K562 (cell line): ENCODE data around the gene CHMP5. TPM values are rescaled to one million over a fixed set of nuclear protein-coding genes. Genes with fewer than 3 reads are reported as not detected.

Experiments used
- ATAC-seq: fragments of 200-7000 bp; cut with Tn5 transposase; 3 replicates; pipeline ENCODE4 v1.9.1; 2020; ENCODE audit warnings: moderate library complexity
- BruUV-seq: library from RNA; stranded (reverse); fragments of 400-500 nt; replicated peaks from 2 replicates; lab custom pipeline; 2021; lab: Mats Ljungman, UMichigan
- CTCF ChIA-PET: fragments of 300-600 bp; formaldehyde crosslinking; extraction: SDS; loops from one replicate; lab custom pipeline; 2021; ENCODE audit warnings: low intra/inter-chr PET ratio; lab: Yijun Ruan, JAX
- POLR2A ChIA-PET: fragments of 300-600, 350-650 bp; sonication (Branson Sonifier 250); formaldehyde crosslinking; extraction: SDS; loops from one replicate; lab custom pipeline; 2021; ENCODE audit warnings: antibody characterized with exemption, inconsistent platforms; lab: Yijun Ruan, JAX
- DNase-seq, 4 experiments: peaks; one replicate each; pipeline versions ENCODE4 v3.0.0 to v3.0.0-alpha.2; 2011 to 2018; ENCODE audit warnings: low spot score in 3 of 4, mixed read lengths in 3 of 4; ENCODE audit errors: extremely low read depth in 1 of 4
- FAIRE-seq: peaks from 2 replicates; lab custom pipeline; 2011; peaks lifted over from hg19 to GRCh38; lab: Jason Lieb, UNC
- H2AFZ ChIP-seq: 2 replicates; pipeline ENCODE4 v1.6.0; 2011; ENCODE audit warnings: low read depth, low read length, control low read depth, inconsistent platforms
- H3K27ac ChIP-seq: fragments of 200-600 bp; 3 replicates; pipeline ENCODE4 v1.8.0; 2011; ENCODE audit warnings: low read depth, mild to moderate bottlenecking, control low read depth, inconsistent platforms, low read length, moderate library complexity, mixed read lengths; ENCODE audit errors: extremely low read depth
- H3K27me3 ChIP-seq, 2 experiments: fragments of 300-600 bp in 1 of 2; 2 replicates in 1 of 2; 3 replicates in 1 of 2; pipeline versions ENCODE4 v1.6.0 to v1.8.0; 2011; ENCODE audit warnings: inconsistent platforms in 2 of 2, low read length in 2 of 2, mild to moderate bottlenecking in 1 of 2, mixed read lengths in 1 of 2, moderate library complexity in 1 of 2; ENCODE audit not compliant: control insufficient read depth in 2 of 2, insufficient read depth in 2 of 2
- H3K36me3 ChIP-seq: fragments of 300-600 bp; 3 replicates; pipeline ENCODE4 v1.8.0; 2011; ENCODE audit warnings: mild to moderate bottlenecking, low read length, inconsistent platforms; ENCODE audit not compliant: control insufficient read depth, insufficient read depth
- H3K4me1 ChIP-seq, 2 experiments: fragments of 200-600 bp in 1 of 2; replicated peaks in 1 of 2; 2 replicates in 1 of 2; 3 replicates in 1 of 2; pipeline versions ENCODE4 v1.5.1 to v1.8.0; 2011; ENCODE audit warnings: inconsistent platforms in 2 of 2, low read length in 2 of 2, mild to moderate bottlenecking in 1 of 2, mixed read lengths in 1 of 2, moderate library complexity in 1 of 2; ENCODE audit not compliant: control insufficient read depth in 2 of 2, insufficient read depth in 2 of 2
- H3K4me2 ChIP-seq: 2 replicates; pipeline ENCODE4 v1.6.1; 2011; ENCODE audit warnings: low read length, control low read depth, inconsistent platforms, mixed read lengths; ENCODE audit not compliant: insufficient read depth
- H3K4me3 ChIP-seq: fragments of 200-600 bp; sonication (generic), shearing (Covaris generic); 2 replicates; pipeline ENCODE4 v1.5.1; 2016; ENCODE audit warnings: control low read depth, inconsistent platforms
- H3K79me2 ChIP-seq: fragments of 200-600 bp; 3 replicates; pipeline ENCODE4 v1.8.0; 2011; ENCODE audit warnings: low read length, inconsistent platforms; ENCODE audit not compliant: control insufficient read depth, insufficient read depth
- H3K9ac ChIP-seq, 2 experiments: 2 replicates each; pipeline versions ENCODE4 v1.6.0 to v1.6.1; 2011; ENCODE audit warnings: low read depth in 2 of 2, low read length in 2 of 2, control low read depth in 1 of 2, inconsistent platforms in 1 of 2, mild to moderate bottlenecking in 1 of 2, mixed read lengths in 1 of 2; ENCODE audit not compliant: insufficient read depth in 1 of 2
- H3K9me1 ChIP-seq: one replicate; pipeline ENCODE4 v1.6.0; 2011; ENCODE audit warnings: inconsistent platforms, mild to moderate bottlenecking, low read length, moderate library complexity; ENCODE audit not compliant: control insufficient read depth, insufficient read depth
- H3K9me3 ChIP-seq: replicated peaks from 2 replicates; pipeline ENCODE4 v1.5.1; 2011; ENCODE audit warnings: low read depth, low read length, inconsistent platforms; ENCODE audit not compliant: control insufficient read depth, insufficient read depth
- H4K20me1 ChIP-seq: replicated peaks from 2 replicates; pipeline ENCODE4 v1.6.1; 2011; ENCODE audit warnings: low read length, inconsistent platforms, mixed read lengths; ENCODE audit not compliant: control insufficient read depth, insufficient read depth
- ARID1B ChIP-seq: fragments of 450-650 bp; IDR thresholded peaks from 2 replicates; pipeline ENCODE4 v1.6.1; 2016; ENCODE audit warnings: antibody characterized with exemption, mild to moderate bottlenecking, inconsistent platforms
- C11orf30 ChIP-seq: fragments of 450-650 bp; IDR thresholded peaks from 2 replicates; pipeline ENCODE4 v1.6.1; 2016; ENCODE audit warnings: low read depth, mild to moderate bottlenecking
- CBFA2T3 ChIP-seq: fragments of 450-650 bp; IDR thresholded peaks from 2 replicates; pipeline ENCODE4 v1.6.1; 2017
- DDX20 ChIP-seq: fragments of 450-650 bp; IDR thresholded peaks from 2 replicates; pipeline ENCODE4 v1.6.1; 2016; ENCODE audit warnings: missing genetic modification characterization, low read depth, mild to moderate bottlenecking, missing compliant biosample characterization, moderate library complexity
- ETV5 ChIP-seq: sonication (generic); formaldehyde crosslinking; IDR thresholded peaks from 2 replicates; pipeline ENCODE4 v1.4.0; 2020; ENCODE audit warnings: low read depth, mild to moderate bottlenecking, missing genetic modification reagents
- MAFG ChIP-seq: fragments of 450-650 bp; conservative IDR thresholded peaks from 2 replicates; pipeline ENCODE4 v1.6.1; 2016; ENCODE audit warnings: missing genetic modification characterization, missing compliant biosample characterization
- MAFK ChIP-seq: IDR thresholded peaks from 2 replicates; pipeline ENCODE4 v1.6.1; 2011; ENCODE audit warnings: low read length, improper control_type of control experiment
- SIRT6 ChIP-seq: IDR thresholded peaks from one replicate; pipeline ENCODE4 v1.6.1; 2012; ENCODE audit warnings: low read depth, mild to moderate bottlenecking, control low read depth, inconsistent platforms, low read length, moderate library complexity
- SOX6 ChIP-seq: fragments of 450-650 bp; IDR thresholded peaks from 2 replicates; pipeline ENCODE4 v1.6.1; 2014; ENCODE audit warnings: mild to moderate bottlenecking
- SP1 ChIP-seq: sonication (generic); formaldehyde crosslinking; IDR thresholded peaks from 2 replicates; pipeline ENCODE4 v1.8.1; 2022; ENCODE audit warnings: mild to moderate bottlenecking, missing genetic modification reagents
- SRSF1 ChIP-seq: fragments of 200-400 bp; formaldehyde crosslinking; IDR thresholded peaks from 2 replicates; pipeline ENCODE4 v1.6.1; 2017; ENCODE audit warnings: mild to moderate bottlenecking, low read depth, low read length, moderate library complexity
- SRSF3 ChIP-seq: fragments of 200-400 bp; formaldehyde crosslinking; IDR thresholded peaks from 2 replicates; pipeline ENCODE4 v1.6.1; 2016; ENCODE audit warnings: mild to moderate bottlenecking, low read length, moderate library complexity; ENCODE audit not compliant: insufficient read depth
- TAF9B ChIP-seq: fragments of 450-650 bp; IDR thresholded peaks from 2 replicates; pipeline ENCODE4 v1.6.1; 2018; ENCODE audit warnings: mild to moderate bottlenecking; ENCODE audit not compliant: partially characterized antibody
- TAL1 ChIP-seq: fragments of 450-650 bp; IDR thresholded peaks from 2 replicates; pipeline ENCODE4 v1.6.1; 2016; ENCODE audit warnings: mild to moderate bottlenecking
- TFAM ChIP-seq: fragments of 250-450 bp; sonication (Bioruptor Pico); conservative IDR thresholded peaks from 2 replicates; pipeline ENCODE4 v1.5.0; 2021; ENCODE audit warnings: mild to moderate bottlenecking, moderate library complexity
- ZC3H11A ChIP-seq: IDR thresholded peaks from 2 replicates; pipeline ENCODE4 v1.6.1; 2012; ENCODE audit warnings: low read depth, low read length, improper control_type of control experiment
- ZNF644 ChIP-seq: fragments of 200-800 bp; sonication (Bioruptor generic); IDR thresholded peaks from 2 replicates; pipeline ENCODE4 v1.6.1; 2016; ENCODE audit warnings: low read depth, missing genetic modification characterization, missing compliant biosample characterization
- in situ Hi-C: fragments of 300-500 bp; cut with MboI; formaldehyde crosslinking; loops from 4 replicates; pipeline ENCODE4 v1.15.0; 2018; ENCODE audit warnings: inconsistent platforms, mixed read lengths
- intact Hi-C: fragments of 100-400 bp; cut with micrococcal nuclease; formaldehyde crosslinking; loops from 2 replicates; pipeline ENCODE4 v1.14.2; 2022
- polyA plus RNA-seq, 8 experiments: library from polyadenylated mRNA; depleted of rRNA in 4 of 8; stranded (reverse) in 5 of 8; unstranded in 3 of 8; fragments of >200 nt; fragmentation: Nextera tagmentation in 2 of 8; fragmentation: Illumina TruSeq in 1 of 8; extraction: Ambion mirVana in 2 of 8; extraction: Trizol in 1 of 8; gene quantifications; 2 replicates each; pipeline versions ENCODE4 v1.2.1 to v1.2.3, GENCODE V29; 2011 to 2014; ENCODE audit warnings: inconsistent platforms in 1 of 8, missing spikeins in 1 of 8
- total RNA-seq, 7 experiments: library from RNA; depleted of rRNA in 6 of 7; stranded (reverse); fragments of >200 nt in 6 of 7; fragmentation: Illumina TruSeq in 2 of 7; extraction: Trizol in 2 of 7; gene quantifications; 2 replicates each; pipeline versions ENCODE4 v1.2.1 to v1.2.3, GENCODE V29; 2011 to 2021; ENCODE audit warnings: low replicate concordance in 1 of 7
- TF ChIP-seq, protein P1 (sequence below), 2 experiments: fragments of 450-650 bp in 1 of 2; IDR thresholded peaks; 2 replicates each; pipeline ENCODE4 v1.6.1; 2011 to 2017; ENCODE audit warnings: low read depth in 2 of 2, antibody characterized with exemption in 1 of 2, borderline replicate concordance in 1 of 2, low read length in 1 of 2, mild to moderate bottlenecking in 1 of 2, mixed read lengths in 1 of 2; ENCODE audit not compliant: control insufficient read depth in 1 of 2
- TF ChIP-seq, protein P2 (sequence below): fragments of 250-450 bp; sonication (Bioruptor Pico); IDR thresholded peaks from 2 replicates; pipeline ENCODE4 v1.4.0; 2020; ENCODE audit warnings: mild to moderate bottlenecking, moderate library complexity, borderline replicate concordance

CHMP5 gene
- total and polyA plus RNA-seq, 9 of the 15 experiments (the other 6 are each of a cell fraction or from before 2014, with no cell fraction given): 36.0 to 105 (median 54.9) TPM

DNA sequence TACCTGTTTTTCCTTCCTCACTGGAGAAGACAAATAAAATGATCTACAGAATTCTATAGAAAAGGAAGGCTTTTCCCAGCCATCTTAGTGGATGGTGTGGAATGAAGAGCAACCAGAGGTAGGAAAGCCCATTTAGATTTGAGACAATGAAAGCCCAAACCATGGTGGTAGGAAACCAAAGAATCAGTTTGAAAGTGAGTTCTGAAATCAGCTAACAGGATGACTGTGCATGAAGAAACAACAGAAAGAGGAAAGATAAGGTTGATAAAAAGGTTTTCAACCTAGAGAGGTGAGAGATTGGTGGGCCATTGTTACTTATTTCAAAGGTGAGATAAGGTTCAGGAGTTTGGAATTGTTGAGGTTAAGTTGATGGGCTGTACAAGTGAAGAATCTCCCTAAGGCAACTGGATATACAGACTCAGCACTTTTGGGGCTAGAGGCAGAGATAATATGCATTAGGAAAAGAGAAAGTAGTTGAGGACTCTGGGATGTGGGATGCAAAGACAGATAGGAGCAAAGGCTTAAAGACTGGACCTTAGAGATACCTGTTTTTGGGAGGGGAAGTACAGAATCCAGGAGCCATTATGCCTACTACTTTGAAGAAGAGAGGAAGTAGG is 2.4 kb downstream of the CHMP5 start:
- H3K36me3 ChIP-seq: peaks cover 55% of the 10 kb centered on the region
- H2AFZ ChIP-seq: no peak overlapping the region
- BruUV-seq: no TSS peak
- DNase-seq (no peak), FAIRE-seq (no peak), ATAC-seq (no peak)
- no peak overlapping the region for H3K4me3 ChIP-seq
- H3K9me3 ChIP-seq: no peaks in the 10 kb centered on the region
- H3K4me2 ChIP-seq: no peak overlapping the region
- peaks cover 38% of the 10 kb centered on the region for H3K79me2 ChIP-seq
- ChIA-PET CTCF (no interaction called here), POLR2A (no interaction called here)
- H3K27ac ChIP-seq: no peak overlapping the region
- H3K9me1 ChIP-seq: no peaks in the 10 kb centered on the region
- intact Hi-C loops (no loop called here), in situ Hi-C loops (no loop called here)
- no peak overlapping the region for H3K9ac ChIP-seq
- no peaks in the 10 kb centered on the region for H4K20me1 ChIP-seq
- H3K4me1 ChIP-seq: peaks cover 5 to 21% of the 10 kb centered on the region in 2 experiments; a peak in 3 of 5 replicates
- no peaks in the 10 kb centered on the region for H3K27me3 ChIP-seq
- peak; percentile 41 for TF ChIP-seq ARID1B
- no peak for TF ChIP-seq ZC3H11A
- TF ChIP-seq SIRT6: no peak
- TF ChIP-seq TFAM (CRISPR knock-in tag): no peak
- no peak for TF ChIP-seq SP1
- TF ChIP-seq ETV5 (CRISPR knock-in tag): no peak
- TF ChIP-seq ZNF644 (tag): no peak
- TF ChIP-seq SRSF3: no peak
- TF ChIP-seq MAFG (tag): peak; percentile 90
- TF ChIP-seq, protein P1, sequence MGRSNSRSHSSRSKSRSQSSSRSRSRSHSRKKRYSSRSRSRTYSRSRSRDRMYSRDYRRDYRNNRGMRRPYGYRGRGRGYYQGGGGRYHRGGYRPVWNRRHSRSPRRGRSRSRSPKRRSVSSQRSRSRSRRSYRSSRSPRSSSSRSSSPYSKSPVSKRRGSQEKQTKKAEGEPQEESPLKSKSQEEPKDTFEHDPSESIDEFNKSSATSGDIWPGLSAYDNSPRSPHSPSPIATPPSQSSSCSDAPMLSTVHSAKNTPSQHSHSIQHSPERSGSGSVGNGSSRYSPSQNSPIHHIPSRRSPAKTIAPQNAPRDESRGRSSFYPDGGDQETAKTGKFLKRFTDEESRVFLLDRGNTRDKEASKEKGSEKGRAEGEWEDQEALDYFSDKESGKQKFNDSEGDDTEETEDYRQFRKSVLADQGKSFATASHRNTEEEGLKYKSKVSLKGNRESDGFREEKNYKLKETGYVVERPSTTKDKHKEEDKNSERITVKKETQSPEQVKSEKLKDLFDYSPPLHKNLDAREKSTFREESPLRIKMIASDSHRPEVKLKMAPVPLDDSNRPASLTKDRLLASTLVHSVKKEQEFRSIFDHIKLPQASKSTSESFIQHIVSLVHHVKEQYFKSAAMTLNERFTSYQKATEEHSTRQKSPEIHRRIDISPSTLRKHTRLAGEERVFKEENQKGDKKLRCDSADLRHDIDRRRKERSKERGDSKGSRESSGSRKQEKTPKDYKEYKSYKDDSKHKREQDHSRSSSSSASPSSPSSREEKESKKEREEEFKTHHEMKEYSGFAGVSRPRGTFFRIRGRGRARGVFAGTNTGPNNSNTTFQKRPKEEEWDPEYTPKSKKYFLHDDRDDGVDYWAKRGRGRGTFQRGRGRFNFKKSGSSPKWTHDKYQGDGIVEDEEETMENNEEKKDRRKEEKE (IDR thresholded peaks at IDR 0.05; ENCODE audit: borderline replicate concordance in 1 of 2, control insufficient read depth in 1 of 2, low read depth in 2 of 2, low read length in 1 of 2): no peak
- peak; percentile 86 for TF ChIP-seq C11orf30
- 0 out of 2 replicates have a peak, but pooled peaks have one; percentile 4 for TF ChIP-seq TAL1
- TF ChIP-seq SOX6: peak; percentile 38; the same call in 1 of the 2 replicates
- no peak for TF ChIP-seq SRSF1
- TF ChIP-seq MAFK: peak; percentile 54; the same call in 1 of the 2 replicates
- no peak for TF ChIP-seq DDX20 (tag)
- peak; percentile 35; the same call in 1 of the 2 replicates for TF ChIP-seq CBFA2T3
- TF ChIP-seq TAF9B: no peak
- TF ChIP-seq, protein P2, sequence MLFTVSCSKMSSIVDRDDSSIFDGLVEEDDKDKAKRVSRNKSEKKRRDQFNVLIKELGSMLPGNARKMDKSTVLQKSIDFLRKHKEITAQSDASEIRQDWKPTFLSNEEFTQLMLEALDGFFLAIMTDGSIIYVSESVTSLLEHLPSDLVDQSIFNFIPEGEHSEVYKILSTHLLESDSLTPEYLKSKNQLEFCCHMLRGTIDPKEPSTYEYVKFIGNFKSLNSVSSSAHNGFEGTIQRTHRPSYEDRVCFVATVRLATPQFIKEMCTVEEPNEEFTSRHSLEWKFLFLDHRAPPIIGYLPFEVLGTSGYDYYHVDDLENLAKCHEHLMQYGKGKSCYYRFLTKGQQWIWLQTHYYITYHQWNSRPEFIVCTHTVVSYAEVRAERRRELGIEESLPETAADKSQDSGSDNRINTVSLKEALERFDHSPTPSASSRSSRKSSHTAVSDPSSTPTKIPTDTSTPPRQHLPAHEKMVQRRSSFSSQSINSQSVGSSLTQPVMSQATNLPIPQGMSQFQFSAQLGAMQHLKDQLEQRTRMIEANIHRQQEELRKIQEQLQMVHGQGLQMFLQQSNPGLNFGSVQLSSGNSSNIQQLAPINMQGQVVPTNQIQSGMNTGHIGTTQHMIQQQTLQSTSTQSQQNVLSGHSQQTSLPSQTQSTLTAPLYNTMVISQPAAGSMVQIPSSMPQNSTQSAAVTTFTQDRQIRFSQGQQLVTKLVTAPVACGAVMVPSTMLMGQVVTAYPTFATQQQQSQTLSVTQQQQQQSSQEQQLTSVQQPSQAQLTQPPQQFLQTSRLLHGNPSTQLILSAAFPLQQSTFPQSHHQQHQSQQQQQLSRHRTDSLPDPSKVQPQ: no peak
